HG03097 (cell line): Measurements from ENCODE around the gene HDGF.
"Not testable (repeated sequence)": the region's sequence is repeated elsewhere in the genome, so short reads cannot be mapped to it uniquely, and the experiment has no call there.

Experiments
- ATAC-seq: cut with Tn5 transposase; IDR thresholded peaks from one replicate; pipeline ENCODE4 v1.9.1; 2021; ENCODE audit not compliant: unreplicated experiment, low FRiP score

Gene HDGF

GRCh38 chr1:156767101-156767878 lies 15.8 kb upstream of the HDGF start, which contains the start of gene PRCC:
PRCC (plus strand) TSS chr1:156767535; CDS start chr1:156767772, 237 bp downstream.
- ATAC-seq: peak; percentile 92

DNA sequence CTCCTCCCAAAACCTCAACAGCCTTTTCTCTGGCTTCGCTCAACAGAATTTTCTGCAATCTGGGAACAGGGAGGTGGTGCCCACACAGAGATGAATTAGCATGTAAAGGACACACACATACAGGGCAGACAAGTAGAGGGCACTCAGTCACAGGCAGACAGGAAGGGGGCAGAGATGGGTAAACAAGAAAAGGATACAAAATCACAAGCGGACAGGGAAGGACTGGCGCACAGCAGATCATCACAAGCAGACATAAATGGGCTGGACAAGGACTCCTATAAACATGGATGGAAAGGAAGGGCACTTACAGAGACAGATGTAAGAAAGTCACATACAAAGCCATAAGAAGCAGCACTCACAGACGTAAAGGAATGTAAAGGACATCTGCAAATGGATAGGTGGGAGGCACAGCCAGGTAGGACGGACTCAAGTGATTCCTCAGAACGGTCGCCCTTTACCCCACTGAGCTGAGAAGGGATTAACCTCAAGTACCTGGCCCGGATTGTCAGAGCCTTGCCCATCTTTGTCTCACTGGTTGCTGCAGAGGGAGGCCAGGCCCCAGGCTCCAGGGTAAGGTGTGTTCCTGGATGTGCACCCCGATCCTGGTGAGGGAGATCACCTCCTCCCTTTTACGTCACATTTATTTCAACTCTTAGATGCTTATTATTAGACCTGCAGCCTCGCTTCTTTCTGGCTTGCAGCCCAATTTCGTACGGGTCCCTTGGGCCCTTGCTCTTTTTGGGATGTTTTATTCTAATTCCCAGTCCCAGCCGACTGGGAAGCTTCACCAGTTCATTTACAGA lies 15.0 kb upstream of the HDGF start:
- ATAC-seq: peak; percentile 5

DNA sequence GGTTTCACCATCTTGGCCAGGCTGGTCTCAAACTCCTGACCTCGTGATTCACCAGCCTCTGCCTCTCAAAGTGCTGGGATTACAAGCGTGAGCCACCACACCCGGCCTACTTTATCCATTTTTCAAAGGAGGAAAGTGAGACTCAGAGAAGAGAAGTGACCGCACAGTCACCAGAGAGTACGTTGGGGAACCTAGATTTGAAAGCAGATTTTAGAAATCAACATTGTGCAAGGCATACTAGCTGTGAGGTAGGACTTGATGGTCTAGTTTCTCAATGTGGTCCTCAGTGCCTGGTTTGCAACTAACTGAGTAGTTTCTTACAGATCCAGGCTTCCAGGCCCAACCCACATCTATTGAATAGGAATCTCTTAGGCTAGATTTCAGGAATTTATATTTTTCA lies 14.2 kb upstream of the HDGF start:
- ATAC-seq: no peak

- not testable (repeated sequence) for ATAC-seq
Observed at GRCh38 chr1:156765136-156765535, 13.7 kb upstream of the HDGF start.

- ATAC-seq: no peak
Observed at GRCh38 chr1:156760796-156761104, 9.3 kb upstream of the HDGF start.

DNA sequence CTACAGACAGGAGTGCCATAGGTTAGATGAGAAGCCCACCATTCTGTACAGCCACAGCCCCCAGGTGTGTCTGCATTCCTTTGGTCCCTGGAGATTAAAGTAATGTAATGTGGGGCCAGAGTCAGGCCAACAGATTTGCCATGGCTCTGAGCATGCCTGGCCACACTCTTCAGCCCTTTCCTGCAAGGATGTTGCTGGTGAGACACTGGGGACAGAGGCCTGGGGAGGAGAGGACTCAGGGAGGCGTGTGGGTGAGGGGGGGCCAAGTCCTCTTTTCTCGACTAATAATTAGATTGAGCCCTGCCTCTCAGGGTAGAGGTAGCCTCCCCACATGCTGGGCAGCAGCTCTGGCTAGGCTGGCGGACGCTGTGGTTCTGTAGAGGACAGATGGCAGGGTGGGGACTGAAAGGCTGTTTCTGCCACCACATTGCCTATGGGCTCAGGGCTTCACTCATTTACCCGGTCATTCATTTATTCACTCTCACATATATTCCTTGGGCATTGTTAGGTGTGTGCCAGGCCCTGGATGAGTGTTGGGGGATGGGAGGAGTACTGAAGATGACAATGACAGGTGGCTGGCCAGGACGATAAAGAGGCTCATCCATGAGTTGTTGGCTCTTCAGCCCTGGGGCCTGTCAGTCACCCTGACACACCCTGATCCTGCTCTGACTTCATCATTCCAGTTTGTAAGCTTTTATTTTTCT lies 8.8 kb upstream of the HDGF start:
- no peak for ATAC-seq

GRCh38 chr1:156757572-156758253 lies 6.2 kb upstream of the HDGF start:
- ATAC-seq: not testable (repeated sequence)

GRCh38 chr1:156756355-156756754 lies 4.9 kb upstream of the HDGF start:
- no peak for ATAC-seq

GRCh38 chr1:156755527-156755950 lies 4.1 kb upstream of the HDGF start:
- no peak for ATAC-seq

GRCh38 chr1:156754219-156754618 lies 2.7 kb upstream of the HDGF start:
- no peak for ATAC-seq

DNA sequence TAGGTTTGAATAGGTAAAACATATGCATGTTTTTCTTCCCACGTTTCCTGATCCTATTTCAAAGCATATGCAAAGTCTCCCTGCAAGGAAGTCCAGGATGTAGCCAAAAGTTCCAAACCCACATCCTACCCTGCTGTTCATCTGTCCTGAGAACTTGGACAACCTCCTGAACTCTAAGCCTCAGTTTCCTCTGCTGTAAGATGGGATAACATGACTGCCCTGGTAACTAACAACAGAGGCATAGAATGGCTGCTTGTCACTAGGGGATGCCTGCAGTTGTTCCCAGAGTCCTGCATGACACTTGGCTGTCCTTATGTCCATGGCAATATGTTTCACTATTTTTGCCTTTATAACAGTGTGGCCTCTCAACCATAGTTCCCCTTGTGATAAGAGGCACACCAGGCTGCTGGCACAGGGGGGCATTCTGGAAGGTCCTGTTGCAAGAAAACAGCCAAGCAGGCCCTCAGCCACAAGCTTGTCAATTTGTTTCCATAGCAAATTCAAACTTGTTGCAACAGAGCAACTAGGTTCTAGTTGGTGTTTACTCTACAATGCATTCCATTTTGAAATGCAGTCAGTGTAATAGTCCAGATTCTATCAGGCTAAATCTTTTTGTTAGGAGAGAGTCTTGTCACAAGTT lies 1.5 kb upstream of the HDGF start:
- no peak for ATAC-seq

- peak; percentile 70 for ATAC-seq
Observed at GRCh38 chr1:156751757-156752481, 444 bp upstream of the HDGF start.

DNA sequence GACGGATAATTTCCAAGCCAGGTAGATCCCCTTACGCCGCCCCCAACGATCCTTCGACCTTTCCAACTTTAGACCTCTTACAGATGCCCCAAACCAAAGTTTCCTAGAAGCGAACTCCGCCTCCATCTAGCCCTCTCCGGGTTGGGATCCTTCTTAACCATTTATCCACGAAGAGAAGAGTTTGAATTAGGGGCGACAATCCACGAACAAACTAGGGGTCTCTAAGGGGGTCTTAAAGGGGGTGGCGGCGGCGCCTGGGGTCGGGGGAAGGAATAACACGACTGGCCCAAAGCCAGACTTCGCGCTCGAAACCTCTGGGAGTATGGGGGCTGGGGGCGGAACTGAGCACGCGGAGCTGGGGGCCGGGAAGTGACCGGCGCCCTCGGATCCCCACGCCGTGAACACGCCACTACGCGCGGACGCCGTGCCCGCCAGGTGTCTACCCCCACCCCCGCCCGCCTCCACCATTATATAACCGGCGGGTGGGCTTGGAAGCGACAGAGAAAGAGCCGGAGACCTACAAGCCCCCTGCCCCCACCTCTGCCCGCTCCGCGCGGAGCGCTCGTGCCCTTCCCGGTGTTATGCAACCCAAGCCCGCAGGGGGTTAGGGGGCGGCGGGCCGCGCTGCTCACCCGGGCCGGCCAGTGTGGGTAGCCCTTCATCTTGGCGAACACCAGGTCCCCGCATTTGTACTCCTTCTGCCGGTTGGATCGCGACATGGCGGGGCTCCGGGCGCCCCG lies 594 bp downstream of the HDGF start:
- peak; percentile 6 for ATAC-seq

DNA sequence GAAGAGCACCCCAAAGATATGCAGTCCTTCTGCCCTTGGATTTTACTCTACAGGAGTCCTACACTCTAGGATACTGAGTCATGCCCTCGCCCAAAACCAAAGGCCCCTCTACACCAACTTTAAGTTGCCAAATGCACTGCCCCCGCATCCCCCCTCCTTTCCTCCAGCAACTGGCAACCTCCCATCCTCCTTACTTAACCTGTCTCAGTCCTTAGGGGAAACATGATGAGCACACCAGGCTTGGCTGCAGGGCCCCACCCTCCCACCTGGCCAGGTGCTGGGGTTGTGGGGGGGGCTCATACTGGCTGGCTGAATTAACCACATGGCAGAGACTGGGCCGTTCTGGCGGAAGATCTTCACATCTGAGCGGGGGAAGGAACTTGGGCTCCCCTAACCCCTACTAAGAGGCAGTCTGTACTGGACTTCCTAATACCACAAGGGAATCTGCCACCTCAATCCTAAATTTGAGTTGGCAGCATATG lies 1.2 kb downstream of the HDGF start:
- no peak for ATAC-seq

GRCh38 chr1:156749419-156750118 lies 1.9 kb downstream of the HDGF start:
- ATAC-seq: no peak

GRCh38 chr1:156748670-156749418 lies 2.6 kb downstream of the HDGF start:
- no peak for ATAC-seq
